ENCODE data around the gene ENDOV. TPM values are rescaled to one million over a fixed set of nuclear protein-coding genes. Genes with fewer than 3 reads are reported as not detected.
A peak's percentile ranks its signal among the peaks of the same experiment; 100 is the strongest.
"Not testable (repeated sequence)": the region's sequence is repeated elsewhere in the genome, so short reads cannot be mapped to it uniquely, and the experiment has no call there.

The ENDOV gene
- total and polyA plus RNA-seq, 2 donors from 2014 or later, result 20.3 to 28.0 TPM

GRCh38 chr17:80397034-80397387 is 18.0 kb upstream of the ENDOV start:
- TF ChIP-seq CTCF (IDR thresholded peaks at IDR 0.05; ENCODE audit: borderline replicate concordance, extremely low read depth, insufficient read depth), result no peak
- Histone ChIP-seq H3K4me1 (ENCODE audit: control insufficient read depth in 2 of 3, insufficient read depth in 2 of 3, low read depth in 1 of 3, low read length in 3 of 3) (peaks cover 0 to 12% (median 8%) of the 10 kb centered on the region in 3 donors), H3K27ac (ENCODE audit: low read depth in 2 of 2, low read length in 2 of 2) (peak overlapping the region in 1 of 2 donors; percentile 48), H3K9ac (ENCODE audit: low read length in 3 of 3) (no peak overlapping the region), H3K4me3 (ENCODE audit: low read length in 3 of 3) (no peak overlapping the region), H3K9me3 (ENCODE audit: control insufficient read depth in 2 of 3, insufficient read depth in 1 of 3, low read length in 3 of 3) (no peaks in the 10 kb centered on the region), H3K36me3 (ENCODE audit: control insufficient read depth in 2 of 3, insufficient read depth in 3 of 3, low read length in 3 of 3) (peaks cover 0 to 15% (median 8%) of the 10 kb centered on the region in 3 donors), H3K27me3 (ENCODE audit: control insufficient read depth, insufficient read depth, low read length) (no peaks in the 10 kb centered on the region)
- FAIRE-seq, result no peak
- DNase-seq, result no peak
- intact Hi-C loops (cut with DNase I), result no loop called here

DNA sequence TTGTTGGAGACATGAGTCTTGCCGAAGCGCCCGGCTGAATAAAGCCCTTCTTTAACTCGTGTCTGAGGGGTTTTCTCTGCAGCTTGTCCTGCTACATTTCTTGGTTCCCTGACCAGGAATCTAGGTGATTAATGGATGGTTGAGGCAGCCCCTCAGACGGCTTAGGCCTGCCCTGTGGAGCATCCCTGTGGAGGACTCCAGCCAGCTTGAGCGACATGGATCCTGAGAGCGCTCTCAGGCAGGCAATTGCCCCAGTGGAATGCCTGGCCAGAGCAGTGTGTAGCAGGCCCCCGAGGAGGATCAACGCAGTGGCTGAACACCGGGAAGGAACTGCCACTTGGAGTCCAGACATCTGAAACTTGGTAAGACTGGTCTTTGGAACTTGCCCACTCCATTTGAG is 17.3 kb upstream of the ENDOV start:
- no peak overlapping the region for H3K9ac ChIP-seq (ENCODE audit: low read length in 3 of 3)
- no peak overlapping the region for H3K4me3 ChIP-seq (ENCODE audit: low read length in 3 of 3)
- no peak for DNase-seq
- no peaks in the 10 kb centered on the region for H3K9me3 ChIP-seq (ENCODE audit: control insufficient read depth in 2 of 3, insufficient read depth in 1 of 3, low read length in 3 of 3)
- peaks cover 0 to 12% (median 8%) of the 10 kb centered on the region in 3 donors for H3K4me1 ChIP-seq (ENCODE audit: control insufficient read depth in 2 of 3, insufficient read depth in 2 of 3, low read depth in 1 of 3, low read length in 3 of 3)
- intact Hi-C loops (cut with DNase I), result no loop called here
- no peaks in the 10 kb centered on the region for H3K27me3 ChIP-seq (ENCODE audit: control insufficient read depth, insufficient read depth, low read length)
- FAIRE-seq, result no peak
- H3K36me3 ChIP-seq (ENCODE audit: control insufficient read depth in 2 of 3, insufficient read depth in 3 of 3, low read length in 3 of 3), result peaks cover 0 to 12% (median 8%) of the 10 kb centered on the region in 3 donors
- H3K27ac ChIP-seq (ENCODE audit: low read depth in 2 of 2, low read length in 2 of 2), result no peak overlapping the region
- TF ChIP-seq CTCF (IDR thresholded peaks at IDR 0.05; ENCODE audit: borderline replicate concordance, extremely low read depth, insufficient read depth), result no peak

DNA sequence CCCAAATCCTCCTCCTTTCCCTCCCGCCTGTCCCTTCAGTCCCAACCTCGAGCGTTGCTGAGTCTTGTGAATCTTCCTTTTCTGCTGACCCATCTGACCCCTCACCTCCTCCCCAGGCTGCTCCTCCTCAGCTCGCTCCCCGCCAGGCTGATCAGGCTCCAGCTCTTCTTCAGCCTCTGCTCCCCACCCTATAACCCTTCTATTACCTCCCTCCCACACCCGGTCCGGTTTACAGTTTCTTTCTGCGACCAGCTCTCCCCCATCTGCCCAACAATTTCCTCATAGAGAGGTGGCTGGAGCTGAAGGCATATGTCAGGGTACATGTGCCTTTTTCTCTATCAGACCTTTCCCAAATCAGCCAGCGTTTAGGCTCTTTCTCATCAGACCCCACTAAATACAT is 13.9 kb upstream of the ENDOV start:
- H3K27ac ChIP-seq (ENCODE audit: low read depth in 2 of 2, low read length in 2 of 2); H3K9ac ChIP-seq (ENCODE audit: low read length in 3 of 3); H3K4me3 ChIP-seq (ENCODE audit: low read length in 3 of 3); H3K27me3 ChIP-seq (ENCODE audit: control insufficient read depth, insufficient read depth, low read length); H3K4me1 ChIP-seq (ENCODE audit: control insufficient read depth in 2 of 3, insufficient read depth in 2 of 3, low read depth in 1 of 3, low read length in 3 of 3); H3K9me3 ChIP-seq (ENCODE audit: control insufficient read depth in 2 of 3, insufficient read depth in 1 of 3, low read length in 3 of 3); FAIRE-seq; H3K36me3 ChIP-seq (ENCODE audit: control insufficient read depth in 2 of 3, insufficient read depth in 3 of 3, low read length in 3 of 3); intact Hi-C loops (cut with DNase I): not testable (repeated sequence)
- peak in 4 of 5 donors; percentile 42 to 81 (median 72) for DNase-seq

DNA sequence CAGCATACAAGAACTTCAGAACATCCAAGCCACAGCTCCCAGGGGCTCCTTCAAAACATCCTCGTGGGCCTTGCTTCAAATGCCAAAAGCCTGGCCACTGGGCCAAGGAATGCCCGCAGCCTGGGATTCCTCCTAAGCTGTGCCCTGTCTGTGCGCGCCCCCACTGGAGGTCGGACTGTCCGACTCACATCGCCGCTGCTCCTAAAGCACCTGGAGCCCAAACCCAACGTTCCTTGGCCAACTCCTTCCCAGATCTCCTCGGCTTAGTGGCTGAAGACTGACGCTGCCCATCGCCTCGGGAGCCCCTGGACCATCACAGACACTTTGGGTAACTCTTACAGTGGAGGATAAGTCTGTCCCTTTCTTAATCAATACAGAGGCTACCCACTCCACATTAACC is 12.9 kb upstream of the ENDOV start:
- FAIRE-seq; intact Hi-C loops (cut with DNase I); DNase-seq; H3K36me3 ChIP-seq (ENCODE audit: control insufficient read depth in 2 of 3, insufficient read depth in 3 of 3, low read length in 3 of 3); H3K9ac ChIP-seq (ENCODE audit: low read length in 3 of 3); H3K4me1 ChIP-seq (ENCODE audit: control insufficient read depth in 2 of 3, insufficient read depth in 2 of 3, low read depth in 1 of 3, low read length in 3 of 3); H3K4me3 ChIP-seq (ENCODE audit: low read length in 3 of 3); H3K27ac ChIP-seq (ENCODE audit: low read depth in 2 of 2, low read length in 2 of 2); H3K27me3 ChIP-seq (ENCODE audit: control insufficient read depth, insufficient read depth, low read length); H3K9me3 ChIP-seq (ENCODE audit: control insufficient read depth in 2 of 3, insufficient read depth in 1 of 3, low read length in 3 of 3): not testable (repeated sequence)

DNA sequence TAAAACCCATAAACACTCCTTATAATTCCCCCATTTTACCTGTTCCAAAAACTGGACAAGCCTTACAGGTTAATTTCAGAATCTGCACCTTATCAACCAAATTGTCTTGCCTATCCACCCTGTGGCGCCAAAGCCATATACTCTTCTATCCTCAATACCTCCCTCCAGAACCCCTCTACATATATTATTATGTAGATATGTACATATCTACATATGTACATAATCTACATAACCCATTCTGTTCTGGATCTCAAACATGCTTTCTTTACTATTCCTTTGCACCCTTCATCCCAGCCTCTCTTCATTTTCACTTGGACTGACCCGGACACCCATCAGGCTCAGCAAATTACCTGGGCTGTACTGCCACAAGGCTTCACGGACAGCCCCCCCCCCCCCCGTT is 12.0 kb upstream of the ENDOV start:
- Histone ChIP-seq H3K9ac (ENCODE audit: low read length in 3 of 3) (no peak overlapping the region), H3K27ac (ENCODE audit: low read depth in 2 of 2, low read length in 2 of 2) (no peak overlapping the region), H3K27me3 (ENCODE audit: control insufficient read depth, insufficient read depth, low read length) (no peaks in the 10 kb centered on the region), H3K4me1 (ENCODE audit: control insufficient read depth in 2 of 3, insufficient read depth in 2 of 3, low read depth in 1 of 3, low read length in 3 of 3) (peaks cover 0 to under 1% (median 0%) of the 10 kb centered on the region in 3 donors), H3K4me3 (ENCODE audit: low read length in 3 of 3) (no peak overlapping the region), H3K36me3 (ENCODE audit: control insufficient read depth in 2 of 3, insufficient read depth in 3 of 3, low read length in 3 of 3) (no peaks in the 10 kb centered on the region), H3K9me3 (ENCODE audit: control insufficient read depth in 2 of 3, insufficient read depth in 1 of 3, low read length in 3 of 3) (no peaks in the 10 kb centered on the region)
- FAIRE-seq (no peak), DNase-seq (no peak)
- TF ChIP-seq CTCF (IDR thresholded peaks at IDR 0.05; ENCODE audit: borderline replicate concordance, extremely low read depth, insufficient read depth), result no peak
- intact Hi-C loops (cut with DNase I), result no loop called here

Measured in kidney (tissue), 14 donors.